HG03060 (cell line): Measurements from ENCODE around the gene MEIS2.

ENCODE experiments used
- ATAC-seq: cut with Tn5 transposase; IDR thresholded peaks from one replicate; pipeline ENCODE4 v1.9.1; 2021; ENCODE audit warnings: low read depth, moderate number of reproducible peaks; ENCODE audit not compliant: unreplicated experiment

Gene MEIS2

GRCh38 chr15:36850864-36851263 is 249.5 kb downstream of the MEIS2 start:
- ATAC-seq = no peak

GRCh38 chr15:36845270-36845669 is 255.1 kb downstream of the MEIS2 start:
- no peak for ATAC-seq

- ATAC-seq = no peak
Observed at GRCh38 chr15:36844534-36844998, 255.8 kb downstream of the MEIS2 start.

DNA sequence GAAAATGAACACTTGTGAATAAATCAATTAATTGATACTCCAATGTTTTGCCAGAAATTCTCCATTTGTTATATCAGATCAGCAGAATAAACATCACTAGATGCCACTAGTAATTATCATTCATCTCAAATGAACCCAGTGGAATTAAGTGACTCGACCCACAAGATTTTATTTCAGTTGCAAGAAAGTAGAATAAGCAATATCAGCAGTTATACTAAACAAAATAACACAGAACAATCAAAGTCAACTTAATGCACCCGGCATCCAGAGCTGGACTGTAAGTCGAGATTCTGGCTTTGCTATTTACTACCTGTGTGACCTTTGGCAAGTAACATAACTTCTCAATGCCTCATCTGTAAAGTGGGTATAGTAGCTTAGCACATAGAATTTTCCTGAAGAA is 256.5 kb downstream of the MEIS2 start:
- no peak for ATAC-seq

GRCh38 chr15:36841193-36841592 is 259.2 kb downstream of the MEIS2 start:
- no peak for ATAC-seq
